Muscle layer of colon (tissue), 2 donors: ENCODE results near the gene SERPING1.

Experiments
- H3K27ac ChIP-seq: one replicate; pipeline ENCODE4 v1.7.0; 2013; ENCODE audit warnings: low read depth, mild to moderate bottlenecking, low read length, moderate library complexity
- H3K27me3 ChIP-seq, 2 donors: one replicate each; pipeline ENCODE4 v1.7.0; 2013; ENCODE audit warnings: low read length in 2 of 2, mild to moderate bottlenecking in 2 of 2; ENCODE audit not compliant: insufficient read depth in 2 of 2, control insufficient read depth in 1 of 2
- H3K36me3 ChIP-seq: one replicate; pipeline ENCODE4 v1.7.0; 2013; ENCODE audit warnings: mild to moderate bottlenecking, low read length; ENCODE audit not compliant: insufficient read depth
- H3K4me1 ChIP-seq: one replicate; pipeline ENCODE4 v1.7.0; 2013; ENCODE audit warnings: mild to moderate bottlenecking, low read length; ENCODE audit not compliant: insufficient read depth
- H3K4me3 ChIP-seq, 2 donors: one replicate each; pipeline ENCODE4 v1.7.0; 2013; ENCODE audit warnings: low read length in 2 of 2, low read depth in 1 of 2, mild to moderate bottlenecking in 1 of 2, moderate library complexity in 1 of 2
- H3K9ac ChIP-seq: one replicate; pipeline ENCODE4 v1.7.0; 2013; ENCODE audit warnings: low read length
- H3K9me3 ChIP-seq: one replicate; pipeline ENCODE4 v1.7.0; 2013; ENCODE audit warnings: mild to moderate bottlenecking, low read length
- donor health status: abdominal sarcoma.
- donor health status: Adenocarcinoma of cecum.

Gene SERPING1

GRCh38 chr11:57622263-57622662 is 24.8 kb downstream of the SERPING1 start:
- Histone ChIP-seq H3K9ac (no peak overlapping the region), H3K27me3 (no peaks in the 10 kb centered on the region), H3K9me3 (no peaks in the 10 kb centered on the region), H3K4me1 (no peaks in the 10 kb centered on the region), H3K4me3 (no peak overlapping the region), H3K36me3 (no peaks in the 10 kb centered on the region), H3K27ac (no peak overlapping the region)

- Histone ChIP-seq H3K9ac (no peak overlapping the region), H3K36me3 (no peaks in the 10 kb centered on the region), H3K9me3 (no peaks in the 10 kb centered on the region), H3K4me1 (no peaks in the 10 kb centered on the region), H3K4me3 (no peak overlapping the region), H3K27ac (no peak overlapping the region), H3K27me3 (no peaks in the 10 kb centered on the region)
Measured at GRCh38 chr11:57624864-57625263, 27.4 kb downstream of the SERPING1 start.

GRCh38 chr11:57626895-57627294 is 29.4 kb downstream of the SERPING1 start:
- no peak overlapping the region for H3K9ac ChIP-seq
- no peaks in the 10 kb centered on the region for H3K27me3 ChIP-seq
- no peaks in the 10 kb centered on the region for H3K36me3 ChIP-seq
- no peak overlapping the region for H3K27ac ChIP-seq
- no peak overlapping the region for H3K4me3 ChIP-seq
- no peaks in the 10 kb centered on the region for H3K4me1 ChIP-seq
- H3K9me3 ChIP-seq, result no peaks in the 10 kb centered on the region

GRCh38 chr11:57630171-57630570 is 32.7 kb downstream of the SERPING1 start:
- no peaks in the 10 kb centered on the region for H3K36me3 ChIP-seq
- H3K4me3 ChIP-seq, result no peak overlapping the region
- H3K9ac ChIP-seq, result no peak overlapping the region
- no peak overlapping the region for H3K27ac ChIP-seq
- H3K27me3 ChIP-seq, result no peaks in the 10 kb centered on the region
- no peaks in the 10 kb centered on the region for H3K4me1 ChIP-seq
- no peaks in the 10 kb centered on the region for H3K9me3 ChIP-seq

GRCh38 chr11:57632116-57632515 is 34.6 kb downstream of the SERPING1 start:
- Histone ChIP-seq H3K9ac (no peak overlapping the region), H3K36me3 (no peaks in the 10 kb centered on the region), H3K27me3 (no peaks in the 10 kb centered on the region), H3K9me3 (no peaks in the 10 kb centered on the region), H3K4me1 (no peaks in the 10 kb centered on the region), H3K27ac (no peak overlapping the region), H3K4me3 (no peak overlapping the region)

- H3K9ac ChIP-seq, result no peak overlapping the region
- no peak overlapping the region for H3K27ac ChIP-seq
- H3K4me1 ChIP-seq, result peaks cover 6% of the 10 kb centered on the region
- H3K4me3 ChIP-seq, result no peak overlapping the region
- H3K27me3 ChIP-seq, result no peaks in the 10 kb centered on the region
- H3K9me3 ChIP-seq, result no peaks in the 10 kb centered on the region
- no peaks in the 10 kb centered on the region for H3K36me3 ChIP-seq
Measured at GRCh38 chr11:57633394-57634070, 36.0 kb downstream of the SERPING1 start.

GRCh38 chr11:57634311-57634710 is 36.8 kb downstream of the SERPING1 start:
- no peak overlapping the region for H3K9ac ChIP-seq
- no peak overlapping the region for H3K4me3 ChIP-seq
- H3K27me3 ChIP-seq, result no peaks in the 10 kb centered on the region
- H3K4me1 ChIP-seq, result peaks cover 10% of the 10 kb centered on the region
- H3K27ac ChIP-seq, result no peak overlapping the region
- no peaks in the 10 kb centered on the region for H3K36me3 ChIP-seq
- no peaks in the 10 kb centered on the region for H3K9me3 ChIP-seq

- Histone ChIP-seq H3K4me3 (no peak overlapping the region), H3K9ac (no peak overlapping the region), H3K27me3 (no peaks in the 10 kb centered on the region), H3K9me3 (no peaks in the 10 kb centered on the region), H3K36me3 (no peaks in the 10 kb centered on the region), H3K27ac (no peak overlapping the region), H3K4me1 (peaks cover 19% of the 10 kb centered on the region)
Measured at GRCh38 chr11:57635246-57635645, 37.8 kb downstream of the SERPING1 start.

GRCh38 chr11:57637626-57638004 is 40.1 kb downstream of the SERPING1 start:
- Histone ChIP-seq H3K4me1 (peaks cover 33% of the 10 kb centered on the region), H3K9me3 (no peaks in the 10 kb centered on the region), H3K27me3 (no peaks in the 10 kb centered on the region), H3K4me3 (peak overlapping the region; percentile 84 to 90), H3K27ac (peak overlapping the region; percentile 86), H3K9ac (no peak overlapping the region), H3K36me3 (no peaks in the 10 kb centered on the region)

GRCh38 chr11:57638005-57638781 is 40.7 kb downstream of the SERPING1 start:
- H3K27me3 ChIP-seq, result no peaks in the 10 kb centered on the region
- peak overlapping the region; percentile 86 for H3K27ac ChIP-seq
- peaks cover 33% of the 10 kb centered on the region for H3K4me1 ChIP-seq
- peak overlapping the region; percentile 84 to 90 for H3K4me3 ChIP-seq
- no peaks in the 10 kb centered on the region for H3K9me3 ChIP-seq
- H3K36me3 ChIP-seq, result no peaks in the 10 kb centered on the region
- peak overlapping the region; percentile 67 for H3K9ac ChIP-seq

GRCh38 chr11:57638811-57639320 is 41.4 kb downstream of the SERPING1 start:
- peak overlapping the region; percentile 84 to 90 for H3K4me3 ChIP-seq
- peaks cover 33% of the 10 kb centered on the region for H3K4me1 ChIP-seq
- no peaks in the 10 kb centered on the region for H3K36me3 ChIP-seq
- peak overlapping the region; percentile 67 for H3K9ac ChIP-seq
- H3K27me3 ChIP-seq, result no peaks in the 10 kb centered on the region
- peak overlapping the region; percentile 86 for H3K27ac ChIP-seq
- no peaks in the 10 kb centered on the region for H3K9me3 ChIP-seq
